ENCODE results near the gene SERINC5.

SERINC5 gene

GRCh38 chr5:80259511-80260203 is 3.8 kb upstream of the SERINC5 start:
- no peak for TF ChIP-seq CTCF (IDR thresholded peaks at IDR 0.05; ENCODE audit: extremely low read depth, insufficient read depth, missing control alignments)
- DNase-seq (ENCODE audit: low spot score) = no peak
- in situ Hi-C loops (cut with MboI; ENCODE audit: low pct_unique_long_range_greater_than_20kb, low sequenced_read_pairs, unreplicated experiment) = no loop called here

GRCh38 chr5:80255431-80255810 is 427 bp downstream of the SERINC5 start:
- in situ Hi-C loops (cut with MboI; ENCODE audit: low pct_unique_long_range_greater_than_20kb, low sequenced_read_pairs, unreplicated experiment) = no loop called here
- no peak for DNase-seq (ENCODE audit: low spot score)
- TF ChIP-seq CTCF (IDR thresholded peaks at IDR 0.05; ENCODE audit: extremely low read depth, insufficient read depth, missing control alignments) = no peak

DNA sequence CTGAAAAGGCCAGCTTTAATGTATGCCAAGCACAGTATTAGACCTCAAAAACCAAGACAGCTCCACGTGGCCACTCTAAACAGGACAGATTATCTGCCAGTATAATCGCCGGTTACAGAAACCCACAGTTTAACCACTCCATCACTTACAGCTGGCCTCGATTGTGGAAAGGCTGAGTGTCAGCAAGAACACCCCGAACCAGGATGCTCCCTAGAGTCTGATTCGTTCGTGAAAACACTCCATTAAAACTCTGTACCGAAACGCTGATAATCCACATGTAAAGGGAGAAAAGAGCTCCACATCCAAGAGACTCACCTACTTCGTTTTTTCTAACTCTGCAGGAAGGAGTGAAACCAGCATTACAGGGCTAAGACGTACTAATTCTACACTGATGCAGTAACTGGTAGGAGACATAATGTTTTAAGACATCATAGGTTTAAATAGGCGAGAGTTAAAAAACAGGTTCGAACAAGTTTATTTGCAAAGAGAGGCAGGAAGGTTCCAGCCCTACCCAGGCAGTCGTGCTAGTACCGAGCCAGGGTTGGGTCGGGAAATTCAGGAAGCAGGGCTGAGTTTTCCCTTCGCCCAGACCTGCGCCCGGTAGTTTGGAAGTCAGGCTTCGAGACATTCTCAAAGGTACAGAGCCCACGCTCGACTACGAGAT is 949 bp downstream of the SERINC5 start:
- TF ChIP-seq CTCF (IDR thresholded peaks at IDR 0.05; ENCODE audit: extremely low read depth, insufficient read depth, missing control alignments) = no peak
- in situ Hi-C loops (cut with MboI; ENCODE audit: low pct_unique_long_range_greater_than_20kb, low sequenced_read_pairs, unreplicated experiment) = no loop called here
- peak; percentile 42 for DNase-seq (ENCODE audit: low spot score)

DNA sequence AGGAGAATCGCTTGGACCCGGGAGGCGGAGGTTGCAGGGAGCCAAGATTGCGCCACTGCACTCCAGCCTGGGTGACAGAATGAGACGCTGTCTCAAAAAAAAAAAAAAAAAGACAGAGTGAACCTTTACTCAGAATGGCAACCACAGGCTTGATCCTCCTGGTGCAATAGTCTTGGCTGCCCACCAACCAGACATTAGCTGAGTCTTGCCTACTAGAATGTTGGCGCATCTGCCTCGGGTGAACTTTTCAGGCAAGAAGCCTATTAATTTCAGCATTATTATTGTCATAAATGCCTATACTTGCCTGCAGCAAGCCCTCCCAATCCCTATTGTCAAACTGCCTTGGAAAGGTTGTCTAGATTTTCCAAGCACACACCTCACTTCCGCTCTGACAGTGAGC is 4.2 kb downstream of the SERINC5 start:
- in situ Hi-C loops (cut with MboI; ENCODE audit: low pct_unique_long_range_greater_than_20kb, low sequenced_read_pairs, unreplicated experiment) = no loop called here
- no peak for DNase-seq (ENCODE audit: low spot score)

DNA sequence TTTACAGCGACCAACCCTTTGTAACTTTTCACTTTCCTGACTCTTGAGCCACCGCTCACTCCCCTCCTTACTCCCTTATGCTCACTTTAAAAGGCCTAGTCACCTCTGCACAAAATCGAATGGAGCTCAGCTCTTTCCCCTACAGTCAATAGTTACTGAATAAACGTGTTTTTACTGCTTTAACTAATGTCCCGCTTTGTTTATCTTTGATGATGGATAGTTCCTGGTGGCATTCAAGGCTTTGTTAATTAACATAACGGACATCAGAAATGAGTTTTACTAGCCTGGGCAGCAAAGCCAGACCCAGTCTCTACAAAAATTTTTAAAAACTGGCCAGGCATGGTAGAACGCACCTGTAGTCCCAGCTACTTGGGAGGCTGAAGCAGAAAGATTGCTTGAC is 5.0 kb downstream of the SERINC5 start:
- DNase-seq (ENCODE audit: low spot score) = no peak
- in situ Hi-C loops (cut with MboI; ENCODE audit: low pct_unique_long_range_greater_than_20kb, low sequenced_read_pairs, unreplicated experiment) = no loop called here
- no peak for TF ChIP-seq CTCF (IDR thresholded peaks at IDR 0.05; ENCODE audit: extremely low read depth, insufficient read depth, missing control alignments)

More for the DNA sequence above, 4.2 kb downstream of the SERINC5 start:
- TF ChIP-seq CTCF (IDR thresholded peaks at IDR 0.05; ENCODE audit: extremely low read depth, insufficient read depth, missing control alignments) = no peak

GRCh38 chr5:80249901-80250300 is 5.9 kb downstream of the SERINC5 start:
- in situ Hi-C loops (cut with MboI; ENCODE audit: low pct_unique_long_range_greater_than_20kb, low sequenced_read_pairs, unreplicated experiment) = no loop called here
- TF ChIP-seq CTCF (IDR thresholded peaks at IDR 0.05; ENCODE audit: extremely low read depth, insufficient read depth, missing control alignments) = no peak
- no peak for DNase-seq (ENCODE audit: low spot score)

All from GM13977 (cell line).